ENCODE results near the gene VRTN.

VRTN gene

GRCh38 chr14:74358176-74358829 is 10.0 kb downstream of the VRTN start:
- no peak for TF ChIP-seq CTCF (IDR thresholded peaks at IDR 0.05; ENCODE audit: control insufficient read depth, insufficient read depth, low read depth, low read length, missing control alignments)
- DNase-seq (ENCODE audit: low read depth) = no peak
- no peak overlapping the region for H3K4me3 ChIP-seq (ENCODE audit: control insufficient read depth, low read depth, low read length)

GRCh38 chr14:74360163-74360562 is 11.9 kb downstream of the VRTN start:
- H3K4me3 ChIP-seq (ENCODE audit: control insufficient read depth, low read depth, low read length) = no peak overlapping the region
- no peak for DNase-seq (ENCODE audit: low read depth)
- no peak for TF ChIP-seq CTCF (IDR thresholded peaks at IDR 0.05; ENCODE audit: control insufficient read depth, insufficient read depth, low read depth, low read length, missing control alignments)

GRCh38 chr14:74362361-74362915 is 14.2 kb downstream of the VRTN start:
- TF ChIP-seq CTCF (IDR thresholded peaks at IDR 0.05; ENCODE audit: control insufficient read depth, insufficient read depth, low read depth, low read length, missing control alignments) = peak; percentile 96
- peak; percentile 17 for DNase-seq (ENCODE audit: low read depth)
- no peak overlapping the region for H3K4me3 ChIP-seq (ENCODE audit: control insufficient read depth, low read depth, low read length)

- TF ChIP-seq CTCF (IDR thresholded peaks at IDR 0.05; ENCODE audit: control insufficient read depth, insufficient read depth, low read depth, low read length, missing control alignments) = no peak
- DNase-seq (ENCODE audit: low read depth) = no peak
- H3K4me3 ChIP-seq (ENCODE audit: control insufficient read depth, low read depth, low read length) = no peak overlapping the region
Measured at GRCh38 chr14:74364271-74364880, 16.1 kb downstream of the VRTN start.

- TF ChIP-seq CTCF (IDR thresholded peaks at IDR 0.05; ENCODE audit: control insufficient read depth, insufficient read depth, low read depth, low read length, missing control alignments) = no peak
- H3K4me3 ChIP-seq (ENCODE audit: control insufficient read depth, low read depth, low read length) = no peak overlapping the region
- no peak for DNase-seq (ENCODE audit: low read depth)
Measured at GRCh38 chr14:74368026-74368425, 19.8 kb downstream of the VRTN start.

- TF ChIP-seq CTCF (IDR thresholded peaks at IDR 0.05; ENCODE audit: control insufficient read depth, insufficient read depth, low read depth, low read length, missing control alignments) = no peak
- H3K4me3 ChIP-seq (ENCODE audit: control insufficient read depth, low read depth, low read length) = no peak overlapping the region
- no peak for DNase-seq (ENCODE audit: low read depth)
Measured at GRCh38 chr14:74368441-74368840, 20.2 kb downstream of the VRTN start.

All from AG09309 (cell line).